CD4-positive, CD25-positive, alpha-beta regulatory T cell (primary cell): ENCODE data around the gene HK3. TPM values are rescaled to one million over a fixed set of nuclear protein-coding genes. Genes with fewer than 3 reads are reported as not detected.

Experiments
- ATAC-seq, 2 donors: fragments of 150-1000 bp; cut with Tn5 transposase; one replicate each; pipeline ENCODE4 v1.10.0; 2021; ENCODE audit warnings: low read depth in 2 of 2, moderate number of reproducible peaks in 2 of 2, moderate library complexity in 1 of 2
- DNase-seq, 3 donors: peaks; one replicate each; pipeline versions ENCODE4 v3.0.0 to v3.0.0-alpha.2; 2012 to 2022; ENCODE audit warnings: mixed read lengths in 1 of 3
- H3K27ac ChIP-seq: one replicate; pipeline ENCODE4 v1.7.0; 2013; ENCODE audit warnings: mild to moderate bottlenecking, low read length; ENCODE audit not compliant: insufficient read depth, poor library complexity, severe bottlenecking
- H3K27me3 ChIP-seq: one replicate; pipeline ENCODE4 v1.7.0; 2013; ENCODE audit warnings: low read length; ENCODE audit not compliant: control insufficient read depth, insufficient read depth
- H3K36me3 ChIP-seq: one replicate; pipeline ENCODE4 v1.7.0; 2013; ENCODE audit warnings: mild to moderate bottlenecking, low read length, moderate library complexity; ENCODE audit not compliant: control insufficient read depth, insufficient read depth
- H3K4me1 ChIP-seq: 2 replicates; pipeline ENCODE4 v1.7.0; 2013; ENCODE audit warnings: mild to moderate bottlenecking, low read length; ENCODE audit not compliant: insufficient read depth, control insufficient read depth, poor library complexity, severe bottlenecking
- H3K4me3 ChIP-seq: one replicate; pipeline ENCODE4 v1.7.0; 2013; ENCODE audit warnings: low read depth, mild to moderate bottlenecking, low read length, moderate library complexity
- H3K9me3 ChIP-seq, 2 experiments: 1 replicate in 1 of 2; 2 replicates in 1 of 2; pipeline ENCODE4 v1.7.0; 2013; ENCODE audit warnings: low read length in 2 of 2, mild to moderate bottlenecking in 1 of 2, moderate library complexity in 1 of 2; ENCODE audit not compliant: control insufficient read depth in 2 of 2
- H3K27ac Mint-ChIP-seq, 3 donors: one replicate each; pipeline ENCODE4 v1.8.0; 2020 to 2022; ENCODE audit warnings: mild to moderate bottlenecking in 3 of 3, mixed read lengths in 3 of 3, moderate library complexity in 2 of 3
- H3K27me3 Mint-ChIP-seq: one replicate; pipeline ENCODE4 v1.8.0; 2022; ENCODE audit warnings: mild to moderate bottlenecking, mixed read lengths
- H3K36me3 Mint-ChIP-seq: one replicate; pipeline ENCODE4 v1.8.0; 2020; ENCODE audit warnings: mixed read lengths
- H3K4me1 Mint-ChIP-seq, 4 donors: one replicate each; pipeline ENCODE4 v1.8.0; 2020 to 2022; ENCODE audit warnings: mixed read lengths in 4 of 4, mild to moderate bottlenecking in 1 of 4
- H3K4me3 Mint-ChIP-seq, 4 donors: one replicate each; pipeline ENCODE4 v1.8.0; 2020 to 2022; ENCODE audit warnings: mild to moderate bottlenecking in 4 of 4, mixed read lengths in 4 of 4, moderate library complexity in 3 of 4
- H3K9me3 Mint-ChIP-seq, 7 donors: one replicate each; pipeline ENCODE4 v1.8.0; 2020 to 2022; ENCODE audit warnings: mixed read lengths in 7 of 7, mild to moderate bottlenecking in 3 of 7, moderate library complexity in 2 of 7
- polyA plus RNA-seq, 4 donors: library from polyadenylated mRNA; unstranded; fragments of 300-500 nt; fragmentation: Illumina TruSeq; gene quantifications; one replicate each; pipeline ENCODE4 v1.2.3, GENCODE V29; 2021
- total RNA-seq: library from RNA; stranded (reverse); gene quantifications from one replicate; pipeline ENCODE4 v1.2.3, GENCODE V29; 2022

HK3 gene
- total and polyA plus RNA-seq, 5 donors from 2014 or later = 0.09 to 0.33 (median 0.23) TPM; not detected in 1

DNA sequence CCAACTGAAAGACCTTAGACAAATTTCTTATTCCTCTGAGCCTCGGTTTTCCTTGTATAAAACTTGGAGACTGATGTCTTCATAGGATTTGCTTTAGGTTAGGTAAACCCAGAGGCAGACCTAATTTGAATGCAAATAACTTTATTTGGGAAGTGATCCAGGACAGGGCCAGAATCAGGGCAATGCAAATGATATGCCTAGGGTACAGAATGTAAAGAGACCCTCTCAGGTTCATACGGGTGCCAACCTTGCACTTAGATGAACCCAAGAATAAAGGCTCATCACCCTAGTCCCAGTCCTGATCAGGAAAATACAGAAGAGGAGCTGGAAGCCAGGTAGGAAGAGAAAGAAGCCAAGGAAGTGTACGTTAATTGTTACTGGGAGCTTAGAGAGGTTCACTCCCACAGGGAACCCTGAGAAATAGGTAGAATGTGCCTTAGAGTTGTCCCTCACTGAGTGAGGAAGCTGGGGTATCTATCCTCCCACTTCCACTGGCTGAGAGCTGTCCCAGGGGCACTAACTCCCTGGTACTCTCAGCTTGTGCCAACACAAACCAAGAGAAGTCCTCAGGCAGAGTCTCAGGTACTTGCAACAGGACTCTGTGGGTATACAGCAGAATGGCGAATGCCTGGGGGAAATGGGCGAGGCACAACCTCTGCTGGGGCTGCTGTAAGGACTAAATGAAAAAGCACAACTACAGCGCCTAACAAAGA is 3.1 kb upstream of the HK3 start:
- Histone ChIP-seq H3K36me3 (peaks cover 45% of the 10 kb centered on the region), H3K4me1 (peaks cover 5% of the 10 kb centered on the region), H3K9me3 (no peaks in the 10 kb centered on the region), H3K27me3 (no peaks in the 10 kb centered on the region), H3K4me3 (no peak overlapping the region), H3K27ac (no peak overlapping the region)
- DNase-seq = no peak
- peaks cover 29% of the 10 kb centered on the region for H3K36me3 Mint-ChIP-seq
- no peak for ATAC-seq
- peaks cover 0 to 15% (median 8%) of the 10 kb centered on the region in 4 donors for H3K4me1 Mint-ChIP-seq
- H3K4me3 Mint-ChIP-seq = peak overlapping the region in 1 of 4 donors; percentile 27
- no peaks in the 10 kb centered on the region for H3K27me3 Mint-ChIP-seq
- H3K27ac Mint-ChIP-seq = peak overlapping the region in 2 of 3 donors; percentile 45 to 77
- H3K9me3 Mint-ChIP-seq = no peaks in the 10 kb centered on the region

DNA sequence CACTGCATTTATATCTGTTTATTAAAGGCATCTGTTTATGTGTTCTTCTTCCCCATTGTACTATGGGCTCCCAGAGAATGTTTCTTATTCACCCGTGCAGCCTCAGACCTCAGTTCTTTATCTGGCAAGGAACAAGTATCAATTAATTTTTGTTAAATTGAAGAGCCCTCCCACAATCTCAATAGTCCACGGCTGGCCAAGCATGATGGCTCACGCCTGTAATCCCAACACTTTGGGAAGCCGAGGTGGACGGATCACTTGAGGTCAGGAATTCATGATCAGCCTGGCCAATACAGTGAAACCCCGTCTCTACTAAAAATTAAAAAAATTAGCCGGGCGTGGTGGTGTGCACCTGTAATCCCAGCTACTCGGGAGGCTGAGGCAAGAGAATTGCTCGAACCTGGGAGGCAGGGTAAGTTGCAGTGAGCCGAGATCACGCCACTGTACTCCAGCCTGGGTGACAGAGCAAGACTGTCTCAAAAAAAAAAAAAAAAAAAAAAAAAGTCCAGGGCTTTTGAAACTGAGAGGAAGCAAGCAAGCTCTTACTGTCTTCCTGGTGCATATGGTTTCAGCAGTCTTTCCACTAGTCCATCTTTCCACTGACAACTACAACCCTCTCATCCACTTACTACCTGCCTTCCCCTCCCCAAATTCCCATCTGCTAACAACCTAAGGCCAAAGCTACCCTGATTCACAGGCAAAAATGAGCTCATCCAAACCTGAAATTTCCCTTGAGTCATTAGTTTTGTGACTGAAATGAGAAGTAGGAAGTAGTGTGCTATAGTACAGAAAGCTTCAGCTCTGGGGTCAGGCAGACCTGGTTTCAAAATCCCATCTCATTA is 2.3 kb upstream of the HK3 start:
- Histone ChIP-seq H3K36me3 (peaks cover 38% of the 10 kb centered on the region), H3K27me3 (no peaks in the 10 kb centered on the region), H3K27ac (no peak overlapping the region), H3K4me3 (no peak overlapping the region), H3K4me1 (peaks cover 5% of the 10 kb centered on the region), H3K9me3 (no peaks in the 10 kb centered on the region)
- Mint-ChIP-seq H3K9me3 (no peaks in the 10 kb centered on the region), H3K4me1 (peaks cover 0 to 15% (median 8%) of the 10 kb centered on the region in 4 donors), H3K27ac (peak overlapping the region; percentile 75 to 83 (median 83)), H3K27me3 (no peaks in the 10 kb centered on the region), H3K4me3 (peak overlapping the region in 1 of 4 donors; percentile 35), H3K36me3 (peaks cover 29% of the 10 kb centered on the region)
- DNase-seq = peak in 1 of 3 donors; percentile 23
- ATAC-seq = no peak

DNA sequence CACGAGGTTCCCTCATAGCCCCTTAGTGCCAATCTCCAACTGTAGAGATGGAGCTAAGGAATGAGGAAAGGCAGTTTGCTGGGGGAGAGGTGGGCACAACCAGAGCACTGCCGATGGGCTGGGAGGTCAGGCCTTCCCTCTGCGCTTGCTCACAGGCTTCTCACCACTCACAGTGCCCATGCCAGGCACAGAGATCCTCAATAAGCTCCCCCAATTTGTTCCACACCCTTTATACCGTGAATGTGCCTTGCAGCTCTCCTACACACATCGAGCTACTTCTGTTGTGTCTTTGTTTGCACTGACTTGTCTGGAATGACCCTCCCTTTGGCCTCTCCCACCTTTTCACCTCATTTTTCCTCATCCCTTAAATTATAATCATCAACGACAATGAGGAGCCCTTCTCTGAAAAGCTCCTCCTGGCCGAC is 1.6 kb upstream of the HK3 start:
- H3K4me3 Mint-ChIP-seq = no peak overlapping the region
- H3K27me3 ChIP-seq = no peaks in the 10 kb centered on the region
- no peaks in the 10 kb centered on the region for H3K9me3 Mint-ChIP-seq
- ATAC-seq (no peak), DNase-seq (no peak)
- H3K36me3 Mint-ChIP-seq = peaks cover 25% of the 10 kb centered on the region
- H3K27ac ChIP-seq = no peak overlapping the region
- no peaks in the 10 kb centered on the region for H3K27me3 Mint-ChIP-seq
- no peaks in the 10 kb centered on the region for H3K9me3 ChIP-seq
- peaks cover 5% of the 10 kb centered on the region for H3K4me1 ChIP-seq
- H3K36me3 ChIP-seq = peaks cover 31% of the 10 kb centered on the region
- peak overlapping the region; percentile 55 to 84 (median 83) for H3K27ac Mint-ChIP-seq
- peaks cover 0 to 15% (median 8%) of the 10 kb centered on the region in 4 donors for H3K4me1 Mint-ChIP-seq
- H3K4me3 ChIP-seq = no peak overlapping the region

DNA sequence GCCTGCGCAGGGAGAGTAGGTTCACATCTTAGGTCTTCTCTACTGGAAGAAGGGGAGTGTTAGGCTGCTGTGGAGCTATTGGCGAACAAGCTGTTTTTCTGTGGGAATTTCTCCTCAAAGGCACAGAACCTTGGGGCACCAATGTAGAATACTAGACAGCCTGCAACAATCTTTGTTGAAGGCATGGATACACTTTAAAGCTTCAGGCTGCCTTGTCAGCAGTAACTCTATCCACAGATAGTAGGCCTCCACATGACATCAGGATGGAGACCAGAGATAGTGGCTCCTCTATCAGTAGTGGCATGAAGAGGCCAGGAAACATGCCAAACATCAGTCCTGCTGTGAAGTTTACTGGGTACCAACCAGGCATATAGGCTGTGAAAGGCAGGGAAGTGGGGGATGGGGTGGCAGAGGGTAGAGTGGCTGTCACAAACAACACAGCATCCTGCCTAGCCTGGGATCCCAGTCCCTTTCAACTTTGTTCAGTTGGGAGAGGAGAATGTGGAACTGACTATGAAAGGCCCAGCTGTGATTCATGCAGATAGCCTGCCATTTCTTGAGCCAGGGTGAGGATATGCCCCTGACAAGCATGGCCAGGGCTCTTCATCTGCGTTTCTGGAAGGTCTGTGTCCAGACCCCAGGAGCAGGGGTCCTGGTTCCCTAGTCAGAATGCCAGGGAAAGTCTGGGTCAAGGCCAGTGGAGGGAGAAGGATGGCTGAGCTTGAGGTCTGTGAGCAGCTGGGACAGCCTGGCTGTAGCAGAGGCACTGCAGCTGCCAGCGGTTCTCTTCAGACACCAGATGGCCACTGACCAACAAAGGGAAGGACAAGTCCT is 1.0 kb upstream of the HK3 start:
- Histone ChIP-seq H3K27ac (no peak overlapping the region), H3K27me3 (no peaks in the 10 kb centered on the region), H3K4me3 (no peak overlapping the region), H3K9me3 (no peaks in the 10 kb centered on the region), H3K36me3 (peaks cover 25% of the 10 kb centered on the region), H3K4me1 (peaks cover 5% of the 10 kb centered on the region)
- H3K27me3 Mint-ChIP-seq = no peaks in the 10 kb centered on the region
- H3K9me3 Mint-ChIP-seq = no peaks in the 10 kb centered on the region
- H3K36me3 Mint-ChIP-seq = peaks cover 19% of the 10 kb centered on the region
- ATAC-seq (no peak), DNase-seq (no peak)
- H3K4me1 Mint-ChIP-seq = peaks cover 0 to 15% (median 8%) of the 10 kb centered on the region in 4 donors
- no peak overlapping the region for H3K4me3 Mint-ChIP-seq
- H3K27ac Mint-ChIP-seq = peak overlapping the region in 1 of 3 donors; percentile 68

DNA sequence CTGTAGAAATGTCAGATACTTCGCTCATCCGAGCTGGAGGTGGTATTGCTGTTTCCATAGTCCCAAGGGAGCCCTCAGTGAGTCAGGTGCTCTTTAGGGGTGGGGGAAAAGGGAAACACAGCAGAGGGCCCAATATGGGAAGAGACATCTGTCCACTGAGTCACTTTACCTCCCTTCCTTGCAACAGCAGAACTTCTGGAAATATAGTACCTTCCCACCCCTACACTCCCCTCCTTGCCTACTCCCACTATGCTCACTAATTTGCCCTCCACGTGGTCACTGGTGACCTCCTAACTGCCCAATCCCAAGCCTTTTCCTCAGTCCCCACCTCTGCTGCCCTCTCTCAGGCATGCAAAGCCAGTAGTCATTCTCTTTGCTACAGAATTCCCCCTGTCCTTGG is 1.9 kb downstream of the HK3 start:
- peaks cover 2% of the 10 kb centered on the region for H3K27me3 Mint-ChIP-seq
- peak overlapping the region; percentile 4 to 50 (median 9) for H3K27ac Mint-ChIP-seq
- H3K9me3 Mint-ChIP-seq = no peaks in the 10 kb centered on the region
- no peak for ATAC-seq
- Histone ChIP-seq H3K4me3 (no peak overlapping the region), H3K4me1 (peaks cover 5% of the 10 kb centered on the region), H3K27me3 (no peaks in the 10 kb centered on the region), H3K27ac (no peak overlapping the region), H3K9me3 (no peaks in the 10 kb centered on the region), H3K36me3 (no peaks in the 10 kb centered on the region)
- no peak overlapping the region for H3K4me3 Mint-ChIP-seq
- peaks cover 4% of the 10 kb centered on the region for H3K36me3 Mint-ChIP-seq
- peaks cover 0 to 15% (median 8%) of the 10 kb centered on the region in 4 donors for H3K4me1 Mint-ChIP-seq
- no peak for DNase-seq

DNA sequence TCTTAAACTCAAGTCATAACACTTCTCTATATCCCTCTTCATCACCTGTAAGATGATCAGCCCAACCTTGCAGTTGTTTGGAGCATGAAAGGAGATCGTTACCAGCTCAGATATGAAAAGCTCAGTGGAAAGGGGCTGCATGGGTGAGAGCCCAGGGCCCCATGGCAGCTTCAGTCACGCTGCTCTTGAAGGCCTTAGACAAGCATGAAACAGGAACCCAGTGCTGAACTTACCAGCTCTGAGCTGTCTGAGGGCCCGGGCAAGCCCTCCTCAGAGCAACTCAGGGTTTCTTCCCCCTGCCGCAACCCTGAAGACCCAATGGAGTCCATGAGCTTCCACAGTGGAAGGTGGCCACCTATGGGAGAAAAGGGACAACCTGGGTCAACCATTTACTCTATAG is 3.3 kb downstream of the HK3 start:
- peak overlapping the region in 1 of 3 donors; percentile 36 for H3K27ac Mint-ChIP-seq
- DNase-seq (no peak), ATAC-seq (no peak)
- H3K36me3 Mint-ChIP-seq = no peaks in the 10 kb centered on the region
- peaks cover 13% of the 10 kb centered on the region for H3K27me3 Mint-ChIP-seq
- H3K36me3 ChIP-seq = no peaks in the 10 kb centered on the region
- H3K9me3 Mint-ChIP-seq = no peaks in the 10 kb centered on the region
- no peaks in the 10 kb centered on the region for H3K27me3 ChIP-seq
- no peak overlapping the region for H3K27ac ChIP-seq
- H3K4me1 ChIP-seq = peaks cover 5% of the 10 kb centered on the region
- H3K4me3 ChIP-seq = no peak overlapping the region
- no peak overlapping the region for H3K4me3 Mint-ChIP-seq
- peaks cover 0 to 15% (median 4%) of the 10 kb centered on the region in 4 donors for H3K4me1 Mint-ChIP-seq
- no peaks in the 10 kb centered on the region for H3K9me3 ChIP-seq

DNA sequence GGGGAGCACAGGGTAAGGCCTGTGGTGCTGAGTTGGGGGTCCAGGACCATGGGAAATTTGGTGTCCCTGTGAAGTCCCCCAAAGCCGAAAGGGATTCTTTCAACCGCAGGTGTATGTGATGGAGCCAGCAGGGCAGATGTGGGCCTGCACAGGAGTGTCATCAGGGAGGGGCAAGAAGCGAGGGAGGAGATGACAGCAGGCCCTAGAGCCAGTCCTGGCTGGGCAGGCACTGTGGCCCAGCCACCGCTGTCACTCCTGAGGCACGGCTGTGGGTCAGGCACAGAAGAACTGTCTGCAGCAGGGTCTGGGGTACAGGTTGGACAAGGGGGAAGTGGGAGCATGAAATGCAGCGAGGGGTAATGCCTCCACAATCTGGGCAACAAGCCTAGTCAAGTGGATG is 4.8 kb downstream of the HK3 start:
- H3K27me3 ChIP-seq = no peaks in the 10 kb centered on the region
- ATAC-seq = no peak
- Mint-ChIP-seq H3K4me1 (peaks cover 0 to 6% (median 2%) of the 10 kb centered on the region in 4 donors), H3K27ac (peak overlapping the region in 1 of 3 donors; percentile 25), H3K4me3 (no peak overlapping the region), H3K27me3 (peaks cover 13% of the 10 kb centered on the region), H3K9me3 (peaks cover 0 to 1% (median 0%) of the 10 kb centered on the region in 7 donors), H3K36me3 (no peaks in the 10 kb centered on the region)
- H3K9me3 ChIP-seq = no peaks in the 10 kb centered on the region
- no peaks in the 10 kb centered on the region for H3K36me3 ChIP-seq
- DNase-seq = no peak
- no peak overlapping the region for H3K4me3 ChIP-seq
- H3K27ac ChIP-seq = no peak overlapping the region
- peaks cover 4% of the 10 kb centered on the region for H3K4me1 ChIP-seq
